Mesothelial cell of epicardium (in vitro differentiated cells): ENCODE results near the gene NFATC1. TPM values are rescaled to one million over a fixed set of nuclear protein-coding genes. Genes with fewer than 3 reads are reported as not detected.

Experiments used
- DNase-seq, 2 experiments: peaks; one replicate each; pipeline ENCODE4 v3.0.0; 2021; ENCODE audit warnings: low spot score in 2 of 2; ENCODE audit not compliant: unreplicated experiment in 2 of 2
- H3K27ac Mint-ChIP-seq: 2 replicates; pipeline ENCODE4 v1.8.0; 2021; ENCODE audit warnings: mixed read lengths
- H3K27me3 Mint-ChIP-seq: 2 replicates; pipeline ENCODE4 v1.8.0; 2021; ENCODE audit warnings: low read depth, mixed read lengths
- H3K36me3 Mint-ChIP-seq: 2 replicates; pipeline ENCODE4 v1.8.0; 2021; ENCODE audit warnings: mixed read lengths
- H3K4me1 Mint-ChIP-seq: 2 replicates; pipeline ENCODE4 v1.8.0; 2021; ENCODE audit warnings: mixed read lengths
- H3K4me3 Mint-ChIP-seq: 2 replicates; pipeline ENCODE4 v1.8.0; 2021; ENCODE audit warnings: mild to moderate bottlenecking, moderate library complexity, mixed read lengths
- H3K9me3 Mint-ChIP-seq: 2 replicates; pipeline ENCODE4 v1.8.0; 2021; ENCODE audit warnings: mixed read lengths
- total RNA-seq: library from RNA; stranded (reverse); gene quantifications from 3 replicates; pipeline ENCODE4 v1.2.1, GENCODE V29; 2021
- TF ChIP-seq, protein P1 (sequence below): fragments of 200-600 bp; sonication (generic); IDR thresholded peaks from one replicate; pipeline ENCODE4 v1.5.0; 2021; ENCODE audit warnings: antibody characterized with exemption; ENCODE audit not compliant: unreplicated experiment

Gene NFATC1
- total RNA-seq, 1 donor from 2014 or later, result 13.4 TPM

DNA sequence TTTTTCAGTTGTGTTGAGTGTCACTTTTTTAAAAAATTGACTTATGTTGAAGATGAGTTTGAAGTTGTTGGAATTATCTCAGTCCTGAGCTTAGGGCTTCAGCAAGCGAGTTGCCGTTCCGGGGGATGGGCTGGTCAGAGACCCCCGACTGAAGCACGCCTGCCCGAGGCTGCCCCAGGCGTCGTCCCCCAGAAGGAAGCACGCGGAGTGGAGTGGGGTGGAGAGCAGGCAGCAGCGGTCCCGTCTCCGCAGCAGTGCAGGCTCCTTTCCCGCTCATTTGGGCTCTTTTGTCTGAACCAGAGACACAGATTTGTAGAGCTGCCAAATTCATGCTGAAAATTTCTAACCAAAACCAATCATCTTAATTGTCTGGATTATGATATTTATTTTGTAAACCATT lies 33.7 kb downstream of the NFATC1 start:
- no peaks in the 10 kb centered on the region for H3K9me3 Mint-ChIP-seq
- peaks cover 9% of the 10 kb centered on the region for H3K4me1 Mint-ChIP-seq
- DNase-seq, result no peak
- TF ChIP-seq, protein P1, sequence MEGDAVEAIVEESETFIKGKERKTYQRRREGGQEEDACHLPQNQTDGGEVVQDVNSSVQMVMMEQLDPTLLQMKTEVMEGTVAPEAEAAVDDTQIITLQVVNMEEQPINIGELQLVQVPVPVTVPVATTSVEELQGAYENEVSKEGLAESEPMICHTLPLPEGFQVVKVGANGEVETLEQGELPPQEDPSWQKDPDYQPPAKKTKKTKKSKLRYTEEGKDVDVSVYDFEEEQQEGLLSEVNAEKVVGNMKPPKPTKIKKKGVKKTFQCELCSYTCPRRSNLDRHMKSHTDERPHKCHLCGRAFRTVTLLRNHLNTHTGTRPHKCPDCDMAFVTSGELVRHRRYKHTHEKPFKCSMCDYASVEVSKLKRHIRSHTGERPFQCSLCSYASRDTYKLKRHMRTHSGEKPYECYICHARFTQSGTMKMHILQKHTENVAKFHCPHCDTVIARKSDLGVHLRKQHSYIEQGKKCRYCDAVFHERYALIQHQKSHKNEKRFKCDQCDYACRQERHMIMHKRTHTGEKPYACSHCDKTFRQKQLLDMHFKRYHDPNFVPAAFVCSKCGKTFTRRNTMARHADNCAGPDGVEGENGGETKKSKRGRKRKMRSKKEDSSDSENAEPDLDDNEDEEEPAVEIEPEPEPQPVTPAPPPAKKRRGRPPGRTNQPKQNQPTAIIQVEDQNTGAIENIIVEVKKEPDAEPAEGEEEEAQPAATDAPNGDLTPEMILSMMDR, result no peak
- H3K27me3 Mint-ChIP-seq, result no peaks in the 10 kb centered on the region
- H3K4me3 Mint-ChIP-seq, result no peak overlapping the region
- H3K27ac Mint-ChIP-seq, result no peak overlapping the region
- H3K36me3 Mint-ChIP-seq, result no peaks in the 10 kb centered on the region

DNA sequence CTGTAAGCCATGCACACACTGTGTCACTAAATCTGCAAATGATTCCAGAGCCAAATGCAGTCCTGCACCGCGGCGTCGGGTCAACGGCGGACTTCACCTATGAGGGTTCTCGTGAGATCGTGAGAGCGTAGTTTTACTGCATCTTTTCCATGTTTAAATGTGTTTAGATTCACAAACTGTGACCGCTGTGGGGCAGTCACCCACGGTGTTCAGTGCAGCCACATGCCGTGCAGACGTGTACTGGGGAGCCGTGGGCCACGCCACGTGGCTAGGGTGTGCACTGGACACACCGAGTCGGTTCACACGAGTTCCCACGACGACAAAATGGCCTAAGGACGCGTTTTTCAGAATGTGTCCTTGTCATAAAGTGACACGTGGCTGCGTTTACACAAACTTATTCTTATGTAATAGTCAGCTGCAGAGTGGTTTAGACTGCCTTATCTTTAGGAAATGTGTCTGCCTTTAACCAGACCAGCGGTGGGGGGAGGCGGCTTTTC lies 34.1 kb downstream of the NFATC1 start:
- no peak overlapping the region for H3K4me3 Mint-ChIP-seq
- no peaks in the 10 kb centered on the region for H3K36me3 Mint-ChIP-seq
- H3K27me3 Mint-ChIP-seq, result no peaks in the 10 kb centered on the region
- no peak overlapping the region for H3K27ac Mint-ChIP-seq
- DNase-seq, result no peak
- H3K4me1 Mint-ChIP-seq, result peaks cover 5% of the 10 kb centered on the region
- TF ChIP-seq, protein P1, result no peak
- no peaks in the 10 kb centered on the region for H3K9me3 Mint-ChIP-seq

DNA sequence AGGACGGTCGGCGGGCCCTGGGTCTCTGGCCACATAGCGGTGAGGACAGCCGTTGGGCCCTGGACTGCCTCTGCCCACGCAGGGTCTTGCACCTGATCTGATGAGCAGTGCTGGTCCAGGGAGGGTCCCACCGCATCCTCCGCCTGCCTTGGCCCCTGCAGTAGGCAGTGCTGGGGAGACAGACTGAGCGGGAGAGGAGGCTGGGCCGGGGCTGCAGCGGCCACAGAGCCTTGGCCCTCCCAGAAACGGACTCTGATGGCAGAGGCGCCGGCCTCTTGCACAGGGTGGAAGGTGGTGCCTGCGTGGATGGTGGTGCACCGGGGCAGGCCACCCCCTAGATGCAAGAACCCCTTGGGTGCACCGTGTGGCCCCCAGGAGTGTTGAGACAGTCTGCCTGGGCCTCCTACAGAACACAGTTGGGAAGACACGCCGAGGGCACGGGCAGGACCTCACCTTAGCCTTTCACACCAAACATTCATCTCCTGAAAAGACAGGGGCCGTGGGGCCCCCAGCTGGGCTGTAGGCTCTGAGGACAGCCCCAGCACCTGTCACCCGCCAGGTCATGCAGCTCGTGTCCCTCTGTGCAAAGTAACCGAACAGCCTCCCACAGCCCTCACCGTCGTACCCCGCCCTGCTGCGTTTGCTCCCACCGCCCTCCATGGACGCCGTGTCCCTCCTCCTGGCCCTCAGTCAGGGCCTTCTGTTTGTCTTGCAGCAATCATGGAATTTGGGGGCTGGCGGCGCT lies 36.8 kb downstream of the NFATC1 start:
- no peak for DNase-seq
- no peaks in the 10 kb centered on the region for H3K9me3 Mint-ChIP-seq
- TF ChIP-seq, protein P1, result no peak
- no peak overlapping the region for H3K4me3 Mint-ChIP-seq
- no peaks in the 10 kb centered on the region for H3K36me3 Mint-ChIP-seq
- no peaks in the 10 kb centered on the region for H3K4me1 Mint-ChIP-seq
- no peak overlapping the region for H3K27ac Mint-ChIP-seq
- H3K27me3 Mint-ChIP-seq, result no peaks in the 10 kb centered on the region

DNA sequence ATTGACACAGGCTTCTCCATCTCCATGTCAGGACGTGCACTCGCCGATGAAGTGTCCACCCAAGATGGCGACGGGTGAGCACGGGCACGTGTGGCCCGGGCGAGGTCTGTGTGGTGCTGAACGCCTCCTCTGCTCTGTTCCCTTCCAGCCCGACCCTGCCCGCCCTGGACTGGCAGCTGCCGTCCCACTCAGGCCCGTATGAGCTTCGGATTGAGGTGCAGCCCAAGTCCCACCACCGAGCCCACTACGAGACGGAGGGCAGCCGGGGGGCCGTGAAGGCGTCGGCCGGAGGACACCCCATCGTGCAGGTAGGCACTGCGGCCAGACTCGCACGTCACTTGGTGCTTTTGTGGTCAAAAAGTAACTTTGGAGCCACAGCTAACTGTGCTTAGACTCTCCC lies 37.7 kb downstream of the NFATC1 start:
- H3K27me3 Mint-ChIP-seq, result no peaks in the 10 kb centered on the region
- no peaks in the 10 kb centered on the region for H3K4me1 Mint-ChIP-seq
- no peak overlapping the region for H3K4me3 Mint-ChIP-seq
- no peaks in the 10 kb centered on the region for H3K9me3 Mint-ChIP-seq
- no peak for DNase-seq
- TF ChIP-seq, protein P1, result no peak
- H3K36me3 Mint-ChIP-seq, result no peaks in the 10 kb centered on the region
- H3K27ac Mint-ChIP-seq, result no peak overlapping the region

DNA sequence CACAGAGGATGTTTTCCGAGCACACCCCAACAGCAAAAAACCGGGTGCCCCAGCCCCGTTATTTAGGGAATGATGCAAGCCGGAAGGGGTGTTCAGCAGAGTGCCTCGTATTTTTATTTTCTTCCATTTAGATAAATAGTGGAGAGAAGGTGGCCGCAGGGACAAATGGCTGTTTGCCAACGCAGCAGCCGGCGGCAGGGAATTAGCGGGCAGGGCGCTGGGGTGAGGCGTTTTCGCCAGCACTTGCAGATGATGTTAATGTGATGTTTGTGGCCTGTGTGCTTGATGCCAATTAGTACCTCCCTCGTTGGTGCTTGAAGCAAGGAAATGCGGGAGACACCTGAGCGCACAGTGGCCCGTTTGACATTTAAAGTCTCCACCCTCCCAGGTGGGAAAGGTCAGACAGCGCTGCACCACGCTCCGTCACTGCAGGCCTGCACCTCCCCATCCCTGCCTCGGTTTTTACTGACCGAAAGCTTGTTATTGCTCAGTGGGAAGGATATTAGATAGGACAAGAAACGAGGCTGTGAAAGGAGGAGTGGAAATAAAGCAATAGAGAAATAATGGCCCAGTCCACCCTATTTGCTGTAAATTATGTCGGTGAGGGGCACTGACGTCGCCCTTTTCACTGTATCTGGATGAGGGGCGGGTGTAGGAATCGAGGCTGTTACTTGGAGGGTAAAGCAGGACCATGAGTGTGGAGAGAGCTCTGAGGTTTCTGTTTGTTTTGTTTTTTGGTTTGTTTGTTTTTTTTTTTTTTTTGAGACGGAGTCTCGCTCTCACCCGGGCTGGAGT lies 39.1 kb downstream of the NFATC1 start:
- TF ChIP-seq, protein P1, result no peak
- no peaks in the 10 kb centered on the region for H3K27me3 Mint-ChIP-seq
- peaks cover 10% of the 10 kb centered on the region for H3K4me1 Mint-ChIP-seq
- H3K27ac Mint-ChIP-seq, result no peak overlapping the region
- no peak for DNase-seq
- no peaks in the 10 kb centered on the region for H3K9me3 Mint-ChIP-seq
- H3K4me3 Mint-ChIP-seq, result no peak overlapping the region
- no peaks in the 10 kb centered on the region for H3K36me3 Mint-ChIP-seq
